ENCODE results near the gene ADNP2.

ADNP2 gene

GRCh38 chr18:80075940-80076339 lies 33.1 kb upstream of the ADNP2 start:
- Histone ChIP-seq H2AFZ (ENCODE audit: low read length, unreplicated experiment) (no peak overlapping the region), H3K79me2 (ENCODE audit: control insufficient read depth, insufficient read depth, low read length, unreplicated experiment) (no peaks in the 10 kb centered on the region), H3K27ac (ENCODE audit: low read depth, low read length) (no peak overlapping the region), H3K27me3 (ENCODE audit: insufficient read depth, low read length) (peaks cover 8% of the 10 kb centered on the region; the same call in 1 of the 2 replicates), H3K4me1 (ENCODE audit: control insufficient read depth, insufficient read depth, low read length, unreplicated experiment) (no peaks in the 10 kb centered on the region), H3K36me3 (ENCODE audit: insufficient read depth, low read length) (no peaks in the 10 kb centered on the region), H3K4me3 (ENCODE audit: low read depth, low read length) (no peak overlapping the region)

- H3K4me3 ChIP-seq (ENCODE audit: low read depth, low read length), result no peak overlapping the region
- no peak overlapping the region for H3K27ac ChIP-seq (ENCODE audit: low read depth, low read length)
- no peaks in the 10 kb centered on the region for H3K4me1 ChIP-seq (ENCODE audit: control insufficient read depth, insufficient read depth, low read length, unreplicated experiment)
- H2AFZ ChIP-seq (ENCODE audit: low read length, unreplicated experiment), result no peak overlapping the region
- no peaks in the 10 kb centered on the region for H3K36me3 ChIP-seq (ENCODE audit: insufficient read depth, low read length)
- H3K27me3 ChIP-seq (ENCODE audit: insufficient read depth, low read length), result peaks cover 8% of the 10 kb centered on the region; the same call in 1 of the 2 replicates
- no peaks in the 10 kb centered on the region for H3K79me2 ChIP-seq (ENCODE audit: control insufficient read depth, insufficient read depth, low read length, unreplicated experiment)
Observed at GRCh38 chr18:80076379-80076778, 32.7 kb upstream of the ADNP2 start.

GRCh38 chr18:80077873-80078272 lies 31.2 kb upstream of the ADNP2 start:
- no peak overlapping the region for H2AFZ ChIP-seq (ENCODE audit: low read length, unreplicated experiment)
- H3K4me1 ChIP-seq (ENCODE audit: control insufficient read depth, insufficient read depth, low read length, unreplicated experiment), result no peaks in the 10 kb centered on the region
- H3K4me3 ChIP-seq (ENCODE audit: low read depth, low read length), result no peak overlapping the region
- H3K36me3 ChIP-seq (ENCODE audit: insufficient read depth, low read length), result no peaks in the 10 kb centered on the region
- H3K27ac ChIP-seq (ENCODE audit: low read depth, low read length), result no peak overlapping the region
- H3K79me2 ChIP-seq (ENCODE audit: control insufficient read depth, insufficient read depth, low read length, unreplicated experiment), result no peaks in the 10 kb centered on the region
- peaks cover 8% of the 10 kb centered on the region; the same call in 1 of the 2 replicates for H3K27me3 ChIP-seq (ENCODE audit: insufficient read depth, low read length)

GRCh38 chr18:80086281-80086680 lies 22.8 kb upstream of the ADNP2 start:
- no peaks in the 10 kb centered on the region for H3K79me2 ChIP-seq (ENCODE audit: control insufficient read depth, insufficient read depth, low read length, unreplicated experiment)
- no peak overlapping the region for H3K4me3 ChIP-seq (ENCODE audit: low read depth, low read length)
- H3K4me1 ChIP-seq (ENCODE audit: control insufficient read depth, insufficient read depth, low read length, unreplicated experiment), result no peaks in the 10 kb centered on the region
- no peak overlapping the region for H2AFZ ChIP-seq (ENCODE audit: low read length, unreplicated experiment)
- no peaks in the 10 kb centered on the region for H3K36me3 ChIP-seq (ENCODE audit: insufficient read depth, low read length)
- H3K27me3 ChIP-seq (ENCODE audit: insufficient read depth, low read length), result no peaks in the 10 kb centered on the region
- H3K27ac ChIP-seq (ENCODE audit: low read depth, low read length), result no peak overlapping the region

GRCh38 chr18:80088036-80088435 lies 21.0 kb upstream of the ADNP2 start:
- Histone ChIP-seq H3K36me3 (ENCODE audit: insufficient read depth, low read length) (no peaks in the 10 kb centered on the region), H3K4me3 (ENCODE audit: low read depth, low read length) (no peak overlapping the region), H3K79me2 (ENCODE audit: control insufficient read depth, insufficient read depth, low read length, unreplicated experiment) (no peaks in the 10 kb centered on the region), H3K27me3 (ENCODE audit: insufficient read depth, low read length) (no peaks in the 10 kb centered on the region), H3K4me1 (ENCODE audit: control insufficient read depth, insufficient read depth, low read length, unreplicated experiment) (no peaks in the 10 kb centered on the region), H2AFZ (ENCODE audit: low read length, unreplicated experiment) (no peak overlapping the region), H3K27ac (ENCODE audit: low read depth, low read length) (no peak overlapping the region)

GRCh38 chr18:80088823-80089222 lies 20.2 kb upstream of the ADNP2 start:
- Histone ChIP-seq H3K4me3 (ENCODE audit: low read depth, low read length) (no peak overlapping the region), H3K36me3 (ENCODE audit: insufficient read depth, low read length) (no peaks in the 10 kb centered on the region), H3K27ac (ENCODE audit: low read depth, low read length) (no peak overlapping the region), H3K27me3 (ENCODE audit: insufficient read depth, low read length) (no peaks in the 10 kb centered on the region), H3K4me1 (ENCODE audit: control insufficient read depth, insufficient read depth, low read length, unreplicated experiment) (no peaks in the 10 kb centered on the region), H3K79me2 (ENCODE audit: control insufficient read depth, insufficient read depth, low read length, unreplicated experiment) (no peaks in the 10 kb centered on the region), H2AFZ (ENCODE audit: low read length, unreplicated experiment) (no peak overlapping the region)

- H3K4me3 ChIP-seq (ENCODE audit: low read depth, low read length), result no peak overlapping the region
- H3K36me3 ChIP-seq (ENCODE audit: insufficient read depth, low read length), result peaks cover under 1% of the 10 kb centered on the region; the same call in 1 of the 2 replicates
- no peaks in the 10 kb centered on the region for H3K4me1 ChIP-seq (ENCODE audit: control insufficient read depth, insufficient read depth, low read length, unreplicated experiment)
- H3K27ac ChIP-seq (ENCODE audit: low read depth, low read length), result no peak overlapping the region
- H3K79me2 ChIP-seq (ENCODE audit: control insufficient read depth, insufficient read depth, low read length, unreplicated experiment), result no peaks in the 10 kb centered on the region
- H2AFZ ChIP-seq (ENCODE audit: low read length, unreplicated experiment), result no peak overlapping the region
- no peaks in the 10 kb centered on the region for H3K27me3 ChIP-seq (ENCODE audit: insufficient read depth, low read length)
Observed at GRCh38 chr18:80095414-80095813, 13.6 kb upstream of the ADNP2 start.

- H3K27ac ChIP-seq (ENCODE audit: low read depth, low read length), result no peak overlapping the region
- H3K79me2 ChIP-seq (ENCODE audit: control insufficient read depth, insufficient read depth, low read length, unreplicated experiment), result no peaks in the 10 kb centered on the region
- no peak overlapping the region for H2AFZ ChIP-seq (ENCODE audit: low read length, unreplicated experiment)
- H3K27me3 ChIP-seq (ENCODE audit: insufficient read depth, low read length), result no peaks in the 10 kb centered on the region
- no peak overlapping the region for H3K4me3 ChIP-seq (ENCODE audit: low read depth, low read length)
- H3K36me3 ChIP-seq (ENCODE audit: insufficient read depth, low read length), result peaks cover 2% of the 10 kb centered on the region; the same call in 1 of the 2 replicates
- no peaks in the 10 kb centered on the region for H3K4me1 ChIP-seq (ENCODE audit: control insufficient read depth, insufficient read depth, low read length, unreplicated experiment)
Observed at GRCh38 chr18:80096032-80096565, 13.0 kb upstream of the ADNP2 start.

- Histone ChIP-seq H3K4me1 (ENCODE audit: control insufficient read depth, insufficient read depth, low read length, unreplicated experiment) (no peaks in the 10 kb centered on the region), H3K4me3 (ENCODE audit: low read depth, low read length) (no peak overlapping the region), H2AFZ (ENCODE audit: low read length, unreplicated experiment) (no peak overlapping the region), H3K79me2 (ENCODE audit: control insufficient read depth, insufficient read depth, low read length, unreplicated experiment) (no peaks in the 10 kb centered on the region), H3K27ac (ENCODE audit: low read depth, low read length) (no peak overlapping the region), H3K36me3 (ENCODE audit: insufficient read depth, low read length) (peaks cover 2% of the 10 kb centered on the region; the same call in 1 of the 2 replicates), H3K27me3 (ENCODE audit: insufficient read depth, low read length) (no peaks in the 10 kb centered on the region)
Observed at GRCh38 chr18:80097201-80097600, 11.9 kb upstream of the ADNP2 start.

- Histone ChIP-seq H3K79me2 (ENCODE audit: control insufficient read depth, insufficient read depth, low read length, unreplicated experiment) (no peaks in the 10 kb centered on the region), H3K27ac (ENCODE audit: low read depth, low read length) (no peak overlapping the region), H3K36me3 (ENCODE audit: insufficient read depth, low read length) (peaks cover 2% of the 10 kb centered on the region; the same call in 1 of the 2 replicates), H3K27me3 (ENCODE audit: insufficient read depth, low read length) (no peaks in the 10 kb centered on the region), H3K4me3 (ENCODE audit: low read depth, low read length) (no peak overlapping the region), H2AFZ (ENCODE audit: low read length, unreplicated experiment) (no peak overlapping the region), H3K4me1 (ENCODE audit: control insufficient read depth, insufficient read depth, low read length, unreplicated experiment) (peaks cover 6% of the 10 kb centered on the region)
Observed at GRCh38 chr18:80103231-80103630, 5.8 kb upstream of the ADNP2 start.

- no peak overlapping the region for H3K4me3 ChIP-seq (ENCODE audit: low read depth, low read length)
- peaks cover 6% of the 10 kb centered on the region for H3K4me1 ChIP-seq (ENCODE audit: control insufficient read depth, insufficient read depth, low read length, unreplicated experiment)
- H2AFZ ChIP-seq (ENCODE audit: low read length, unreplicated experiment), result no peak overlapping the region
- no peaks in the 10 kb centered on the region for H3K79me2 ChIP-seq (ENCODE audit: control insufficient read depth, insufficient read depth, low read length, unreplicated experiment)
- H3K27ac ChIP-seq (ENCODE audit: low read depth, low read length), result no peak overlapping the region
- no peaks in the 10 kb centered on the region for H3K27me3 ChIP-seq (ENCODE audit: insufficient read depth, low read length)
- peaks cover 2% of the 10 kb centered on the region; the same call in 1 of the 2 replicates for H3K36me3 ChIP-seq (ENCODE audit: insufficient read depth, low read length)
Observed at GRCh38 chr18:80104364-80104779, 4.7 kb upstream of the ADNP2 start.
